Vagina (tissue), 2 donors: ENCODE measurements around the gene BTF3. TPM values are rescaled to one million over a fixed set of nuclear protein-coding genes. Genes with fewer than 3 reads are reported as not detected.

Experiments
- DNase-seq, 2 donors: peaks; one replicate each; pipeline ENCODE4 v3.0.0-alpha.2; 2017; ENCODE audit errors: extremely low spot score in 2 of 2
- H3K27ac ChIP-seq: fragments of 200-600 bp; sonication (generic); one replicate; pipeline ENCODE4 v1.5.1; 2019
- H3K27me3 ChIP-seq: fragments of 200-600 bp; sonication (generic); one replicate; pipeline ENCODE4 v1.5.1; 2019
- H3K36me3 ChIP-seq, 2 donors: fragments of 200-600 bp; sonication (generic); one replicate each; pipeline ENCODE4 v1.5.1; 2017 to 2019
- H3K4me1 ChIP-seq: fragments of 200-600 bp; sonication (generic); one replicate; pipeline ENCODE4 v1.5.1; 2019
- H3K4me3 ChIP-seq, 2 donors: fragments of 200-600 bp; sonication (generic); 1 replicate in 1 of 2; 2 replicates in 1 of 2; pipeline ENCODE4 v1.5.1; 2016 to 2019
- H3K9me3 ChIP-seq: fragments of 200-600 bp; sonication (generic); one replicate; pipeline ENCODE4 v1.5.1; 2019
- POLR2A ChIP-seq, 2 donors: fragments of 450-650 bp; IDR thresholded peaks; one replicate each; pipeline ENCODE4 v1.6.1; 2017; ENCODE audit warnings: antibody characterized with exemption in 2 of 2, mild to moderate bottlenecking in 2 of 2, moderate library complexity in 2 of 2
- POLR2AphosphoS5 ChIP-seq, 2 donors: sonication (generic); formaldehyde crosslinking; IDR thresholded peaks; one replicate each; pipeline ENCODE4 v1.9.0; 2017; ENCODE audit warnings: antibody characterized with exemption in 2 of 2, mild to moderate bottlenecking in 2 of 2, low read depth in 1 of 2; ENCODE audit not compliant: insufficient read depth in 1 of 2
- intact Hi-C: fragments of 100-400 bp; cut with DNase I; formaldehyde crosslinking; loops from one replicate; pipeline ENCODE4 v1.15.1; 2023
- total RNA-seq: library from RNA; depleted of rRNA; stranded (reverse); fragments of >200 nt; gene quantifications from one replicate; pipeline ENCODE4 v1.2.3, GENCODE V29; 2016
- TF ChIP-seq, protein P1 (sequence below), 3 experiments: fragments of 450-650 bp in 2 of 3; fragments of 200-600 bp in 1 of 3; sonication (generic) in 1 of 3; IDR thresholded peaks; one replicate each; pipeline ENCODE4 v1.5.1; 2017 to 2019; ENCODE audit warnings: antibody characterized with exemption in 3 of 3, mild to moderate bottlenecking in 2 of 3, moderate library complexity in 2 of 3

The BTF3 gene
- total RNA-seq, 1 donor from 2014 or later, result 537 TPM

DNA sequence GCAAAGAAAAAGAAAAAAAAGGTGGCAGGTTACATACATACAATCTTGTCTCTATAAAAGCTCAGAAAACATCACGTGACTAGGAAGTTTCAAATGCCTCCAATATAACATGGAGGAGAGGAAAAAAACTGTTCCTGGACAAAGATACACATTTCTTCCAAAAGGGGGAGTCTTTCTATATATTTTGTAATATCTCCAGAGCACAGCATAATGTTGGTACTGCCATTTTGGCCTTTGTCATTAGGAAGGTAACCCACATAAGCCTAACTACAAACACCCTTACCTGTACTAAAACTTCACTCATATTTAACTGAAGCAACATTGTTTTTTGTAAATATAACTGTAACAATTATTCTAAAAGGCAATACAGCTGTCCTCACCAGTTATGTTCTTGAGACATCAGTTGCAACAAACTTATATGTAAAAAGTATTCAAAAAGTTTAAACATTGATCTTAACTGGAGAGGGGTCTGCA, 1.2 kb upstream of the BTF3 start:
- intact Hi-C loops, result no loop called here
- H3K27me3 ChIP-seq, result no peaks in the 10 kb centered on the region
- TF ChIP-seq POLR2A (IDR thresholded peaks at IDR 0.05), result no peak
- TF ChIP-seq, protein P1, sequence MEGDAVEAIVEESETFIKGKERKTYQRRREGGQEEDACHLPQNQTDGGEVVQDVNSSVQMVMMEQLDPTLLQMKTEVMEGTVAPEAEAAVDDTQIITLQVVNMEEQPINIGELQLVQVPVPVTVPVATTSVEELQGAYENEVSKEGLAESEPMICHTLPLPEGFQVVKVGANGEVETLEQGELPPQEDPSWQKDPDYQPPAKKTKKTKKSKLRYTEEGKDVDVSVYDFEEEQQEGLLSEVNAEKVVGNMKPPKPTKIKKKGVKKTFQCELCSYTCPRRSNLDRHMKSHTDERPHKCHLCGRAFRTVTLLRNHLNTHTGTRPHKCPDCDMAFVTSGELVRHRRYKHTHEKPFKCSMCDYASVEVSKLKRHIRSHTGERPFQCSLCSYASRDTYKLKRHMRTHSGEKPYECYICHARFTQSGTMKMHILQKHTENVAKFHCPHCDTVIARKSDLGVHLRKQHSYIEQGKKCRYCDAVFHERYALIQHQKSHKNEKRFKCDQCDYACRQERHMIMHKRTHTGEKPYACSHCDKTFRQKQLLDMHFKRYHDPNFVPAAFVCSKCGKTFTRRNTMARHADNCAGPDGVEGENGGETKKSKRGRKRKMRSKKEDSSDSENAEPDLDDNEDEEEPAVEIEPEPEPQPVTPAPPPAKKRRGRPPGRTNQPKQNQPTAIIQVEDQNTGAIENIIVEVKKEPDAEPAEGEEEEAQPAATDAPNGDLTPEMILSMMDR (IDR thresholded peaks at IDR 0.05), result no peak
- H3K4me1 ChIP-seq, result peaks cover 34% of the 10 kb centered on the region
- no peak for DNase-seq
- H3K4me3 ChIP-seq, result no peak overlapping the region
- H3K27ac ChIP-seq, result no peak overlapping the region
- H3K36me3 ChIP-seq, result peaks cover 0 to 12% of the 10 kb centered on the region in 2 donors
- no peaks in the 10 kb centered on the region for H3K9me3 ChIP-seq

DNA sequence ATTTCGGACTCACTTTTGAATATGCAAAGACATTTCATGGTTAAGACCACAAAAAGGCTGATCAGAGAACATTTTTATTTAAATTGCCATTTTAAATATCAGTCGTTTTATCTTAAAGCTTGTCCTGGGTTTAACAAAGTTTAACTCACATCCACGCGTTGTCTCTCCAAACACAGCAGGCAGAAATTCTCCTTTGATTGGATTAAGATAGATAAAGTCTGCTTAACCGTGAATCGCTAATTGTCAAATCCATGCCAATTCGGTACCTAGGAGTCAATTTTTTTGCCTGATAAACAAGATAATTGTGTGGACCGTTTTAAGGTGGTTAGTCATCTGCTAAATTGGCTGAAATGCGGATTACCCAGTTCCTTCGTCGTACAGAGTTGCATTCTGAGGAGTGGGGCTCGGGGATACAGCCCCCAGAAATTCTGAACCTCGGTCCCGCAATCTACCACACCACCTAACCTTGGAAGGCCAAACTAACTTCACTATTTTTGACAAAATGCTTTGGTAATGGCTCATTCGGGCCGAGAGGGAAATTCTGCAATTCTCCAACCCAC, 665 bp upstream of the BTF3 start:
- TF ChIP-seq POLR2AphosphoS5 (IDR thresholded peaks at IDR 0.05; ENCODE audit: insufficient read depth in 1 of 2, low read depth in 1 of 2), result no peak
- Histone ChIP-seq H3K4me3 (peak overlapping the region; percentile 82 to 91), H3K36me3 (peaks cover 0 to 18% of the 10 kb centered on the region in 2 donors), H3K4me1 (peaks cover 35% of the 10 kb centered on the region), H3K27me3 (no peaks in the 10 kb centered on the region), H3K27ac (peak overlapping the region; percentile 95), H3K9me3 (no peaks in the 10 kb centered on the region)
- no peak for DNase-seq
- intact Hi-C loops, result no loop called here

DNA sequence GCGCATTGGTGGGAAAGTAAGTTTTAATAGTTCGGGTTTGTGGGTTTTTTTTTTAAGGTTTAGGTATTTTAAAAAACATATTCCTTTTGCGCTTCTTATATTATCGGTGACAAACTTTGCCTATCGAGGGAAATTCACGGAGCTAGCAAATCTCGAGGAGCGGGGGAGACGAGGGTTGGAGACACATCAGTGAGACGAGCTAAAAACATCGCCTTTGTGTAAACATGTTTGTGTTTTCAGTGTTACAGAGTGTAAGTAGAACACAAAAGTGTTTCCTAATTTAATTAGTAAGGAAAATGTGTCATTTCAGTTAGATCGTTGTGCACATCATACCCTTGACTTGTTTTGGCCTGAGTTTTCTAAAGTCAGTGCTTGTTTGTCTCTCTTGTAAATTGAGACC, 945 bp downstream of the BTF3 start:
- TF ChIP-seq, protein P1 (IDR thresholded peaks at IDR 0.05), result no peak
- no peak for TF ChIP-seq POLR2A (IDR thresholded peaks at IDR 0.05)
- no peak for TF ChIP-seq POLR2AphosphoS5 (IDR thresholded peaks at IDR 0.05; ENCODE audit: insufficient read depth in 1 of 2, low read depth in 1 of 2)
- H3K36me3 ChIP-seq, result peaks cover 0 to 34% of the 10 kb centered on the region in 2 donors
- peak overlapping the region; percentile 95 for H3K27ac ChIP-seq
- peaks cover 35% of the 10 kb centered on the region for H3K4me1 ChIP-seq
- no peaks in the 10 kb centered on the region for H3K27me3 ChIP-seq
- DNase-seq, result no peak
- peak overlapping the region; percentile 82 to 91 for H3K4me3 ChIP-seq
- intact Hi-C loops, result no loop called here
- H3K9me3 ChIP-seq, result no peaks in the 10 kb centered on the region

DNA sequence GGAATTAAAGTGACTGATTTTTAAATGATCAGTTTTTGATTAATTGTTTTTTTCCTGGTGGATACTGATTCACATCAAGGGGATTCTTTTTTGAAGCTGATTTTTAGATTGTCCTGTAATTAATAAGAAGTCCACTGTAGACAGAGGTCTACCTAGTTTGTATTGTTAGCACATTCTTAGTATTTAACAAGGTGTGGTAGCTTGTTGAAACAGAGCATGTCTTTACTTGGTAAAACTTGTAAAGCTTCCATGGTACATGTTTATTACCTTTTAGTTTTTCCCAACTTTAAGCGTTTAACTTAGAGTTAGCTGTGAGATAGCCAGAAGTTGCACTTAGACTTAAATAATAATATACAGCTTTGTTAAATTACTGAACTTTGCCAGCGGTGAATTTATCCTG, 1.5 kb downstream of the BTF3 start:
- DNase-seq, result no peak
- TF ChIP-seq, protein P1 (IDR thresholded peaks at IDR 0.05), result no peak
- peak in 1 of 2 donors; percentile 43 for TF ChIP-seq POLR2AphosphoS5 (IDR thresholded peaks at IDR 0.05; ENCODE audit: insufficient read depth in 1 of 2, low read depth in 1 of 2)
- peak overlapping the region; percentile 95 for H3K27ac ChIP-seq
- no peaks in the 10 kb centered on the region for H3K9me3 ChIP-seq
- intact Hi-C loops, result no loop called here
- peaks cover 0 to 39% of the 10 kb centered on the region in 2 donors for H3K36me3 ChIP-seq
- no peaks in the 10 kb centered on the region for H3K27me3 ChIP-seq
- H3K4me3 ChIP-seq, result peak overlapping the region in 1 of 2 donors; percentile 91
- H3K4me1 ChIP-seq, result peaks cover 35% of the 10 kb centered on the region

DNA sequence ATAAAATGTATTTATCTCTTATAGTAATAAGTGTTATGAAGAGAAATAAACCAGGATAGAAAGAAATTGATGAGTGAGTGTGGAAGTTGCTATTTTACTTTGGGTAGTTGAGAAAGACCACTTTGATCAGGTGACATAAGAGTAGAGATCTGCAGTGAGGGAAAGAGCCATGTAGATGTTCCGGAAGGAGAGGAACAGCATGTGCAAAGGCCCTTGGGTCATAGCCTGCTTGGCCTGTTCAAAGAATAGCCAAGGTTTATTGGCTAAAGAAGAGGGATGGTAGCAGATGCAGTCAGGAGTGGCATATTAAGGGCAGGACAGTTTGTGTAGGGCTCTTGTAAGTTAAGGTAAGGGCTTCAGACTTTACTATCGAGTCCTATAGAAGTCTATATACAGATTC, 3.2 kb downstream of the BTF3 start:
- TF ChIP-seq, protein P1 (IDR thresholded peaks at IDR 0.05), result no peak
- TF ChIP-seq POLR2AphosphoS5 (IDR thresholded peaks at IDR 0.05; ENCODE audit: insufficient read depth in 1 of 2, low read depth in 1 of 2) (no peak), POLR2A (IDR thresholded peaks at IDR 0.05) (no peak)
- Histone ChIP-seq H3K27me3 (no peaks in the 10 kb centered on the region), H3K4me3 (no peak overlapping the region), H3K36me3 (peaks cover 0 to 53% of the 10 kb centered on the region in 2 donors), H3K4me1 (peaks cover 35% of the 10 kb centered on the region), H3K27ac (no peak overlapping the region), H3K9me3 (no peaks in the 10 kb centered on the region)
- no peak for DNase-seq
- intact Hi-C loops, result no loop called here
